ENCODE data around the gene SRRM1. TPM values are rescaled to one million over a fixed set of nuclear protein-coding genes. Genes with fewer than 3 reads are reported as not detected.

SRRM1 gene
- total and polyA plus RNA-seq, 2 of the 8 experiments (the other 6 are each of a cell fraction or from before 2014, with no cell fraction given), result 77.1 to 255 TPM

DNA sequence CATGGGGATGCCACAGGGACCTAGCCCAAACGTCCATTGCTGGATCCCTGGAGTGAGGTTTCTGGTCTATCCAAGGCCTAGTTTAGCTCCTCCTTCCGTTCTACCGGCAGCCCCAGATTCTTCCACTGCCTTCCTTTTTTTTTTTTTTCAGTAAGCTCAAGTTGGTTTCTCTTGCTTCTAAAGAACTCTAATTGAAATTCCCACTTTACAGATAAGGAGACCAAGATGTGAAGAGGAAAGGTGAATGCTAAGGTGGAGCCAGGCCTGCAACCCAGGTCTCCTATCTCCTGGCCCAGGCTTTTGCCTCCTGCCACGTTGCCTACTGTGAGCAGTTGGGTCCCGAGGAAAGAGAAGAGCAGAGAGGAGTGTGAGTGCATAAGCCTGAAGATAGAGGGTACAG is 70.6 kb downstream of the SRRM1 start (continued):
- no peak for TF ChIP-seq CHD7 (IDR thresholded peaks at IDR 0.05; ENCODE audit: insufficient replicate concordance, low read length)
- TF ChIP-seq, protein P1, sequence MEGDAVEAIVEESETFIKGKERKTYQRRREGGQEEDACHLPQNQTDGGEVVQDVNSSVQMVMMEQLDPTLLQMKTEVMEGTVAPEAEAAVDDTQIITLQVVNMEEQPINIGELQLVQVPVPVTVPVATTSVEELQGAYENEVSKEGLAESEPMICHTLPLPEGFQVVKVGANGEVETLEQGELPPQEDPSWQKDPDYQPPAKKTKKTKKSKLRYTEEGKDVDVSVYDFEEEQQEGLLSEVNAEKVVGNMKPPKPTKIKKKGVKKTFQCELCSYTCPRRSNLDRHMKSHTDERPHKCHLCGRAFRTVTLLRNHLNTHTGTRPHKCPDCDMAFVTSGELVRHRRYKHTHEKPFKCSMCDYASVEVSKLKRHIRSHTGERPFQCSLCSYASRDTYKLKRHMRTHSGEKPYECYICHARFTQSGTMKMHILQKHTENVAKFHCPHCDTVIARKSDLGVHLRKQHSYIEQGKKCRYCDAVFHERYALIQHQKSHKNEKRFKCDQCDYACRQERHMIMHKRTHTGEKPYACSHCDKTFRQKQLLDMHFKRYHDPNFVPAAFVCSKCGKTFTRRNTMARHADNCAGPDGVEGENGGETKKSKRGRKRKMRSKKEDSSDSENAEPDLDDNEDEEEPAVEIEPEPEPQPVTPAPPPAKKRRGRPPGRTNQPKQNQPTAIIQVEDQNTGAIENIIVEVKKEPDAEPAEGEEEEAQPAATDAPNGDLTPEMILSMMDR (IDR thresholded peaks at IDR 0.05; ENCODE audit: control extremely low read depth in 1 of 3, insufficient read depth in 1 of 3, low read depth in 1 of 3, low read length in 3 of 3), result no peak
- TF ChIP-seq GTF2F1 (IDR thresholded peaks at IDR 0.05; ENCODE audit: borderline replicate concordance, low read depth, low read length), result no peak
- no peak for TF ChIP-seq TCF12 (IDR thresholded peaks at IDR 0.05; ENCODE audit: low read depth, low read length)
- no peak for TF ChIP-seq SAP30 (IDR thresholded peaks at IDR 0.05; ENCODE audit: insufficient read depth, insufficient replicate concordance, low read length)
- TF ChIP-seq E2F6 (IDR thresholded peaks at IDR 0.05), result no peak
- TF ChIP-seq CTBP2 (IDR thresholded peaks at IDR 0.05; ENCODE audit: borderline replicate concordance, insufficient read depth, insufficient read length, low read length), result no peak
- TF ChIP-seq SRF (IDR thresholded peaks at IDR 0.05; ENCODE audit: low read depth, low read length), result no peak

Data from H1 (cell line).